Epidermal melanocyte (primary cell): Measurements from ENCODE around the gene RIGI.
"Not testable (repeated sequence)": the region's sequence is repeated elsewhere in the genome, so short reads cannot be mapped to it uniquely, and the experiment has no call there.

Experiments used
- DNase-seq: peaks from one replicate; pipeline ENCODE4 v3.0.0; 2011; ENCODE audit warnings: low spot score; ENCODE audit not compliant: insufficient read length

The RIGI gene

GRCh38 chr9:32526041-32526706 is at the start of gene RIGI:
Gene RIGI, minus strand, starts transcription at chr9:32526196. Its CDS starts 30 bp downstream, at chr9:32526166.
- peak; percentile 34 for DNase-seq

GRCh38 chr9:32574858-32575257 is 48.9 kb upstream of the RIGI start:
- no peak for DNase-seq

- DNase-seq: no peak
Measured at GRCh38 chr9:32573821-32574220, 47.8 kb upstream of the RIGI start.

- peak; percentile 91 for DNase-seq
Measured at GRCh38 chr9:32572900-32573523, 47.0 kb upstream of the RIGI start, which contains the start of gene NDUFB6. Gene NDUFB6, minus strand, starts transcription at chr9:32573159. Its CDS starts 99 bp downstream, at chr9:32573060.

- DNase-seq: peak; percentile 75
Measured at GRCh38 chr9:32571969-32572899, 46.2 kb upstream of the RIGI start.

- DNase-seq: no peak
Measured at GRCh38 chr9:32570262-32570661, 44.3 kb upstream of the RIGI start.

- no peak for DNase-seq
Measured at GRCh38 chr9:32566770-32567169, 40.8 kb upstream of the RIGI start.

- DNase-seq: no peak
Measured at GRCh38 chr9:32565967-32566366, 40.0 kb upstream of the RIGI start.

GRCh38 chr9:32558408-32558934 is 32.5 kb upstream of the RIGI start:
- DNase-seq: no peak

GRCh38 chr9:32554591-32554990 is 28.6 kb upstream of the RIGI start:
- DNase-seq: no peak

- DNase-seq: no peak
Measured at GRCh38 chr9:32554107-32554506, 28.1 kb upstream of the RIGI start.

- DNase-seq: peak; percentile 83
Measured at GRCh38 chr9:32552172-32552872, 26.3 kb upstream of the RIGI start, which contains the start of the genes SMIM27 and TOPORS. Gene SMIM27, plus strand, starts transcription at chr9:32552327. Its CDS starts 108 bp downstream, at chr9:32552435. Gene TOPORS, minus strand, starts transcription at chr9:32552586. Its CDS starts 150 bp downstream, at chr9:32552436.

GRCh38 chr9:32551276-32552051 is 25.5 kb upstream of the RIGI start:
- DNase-seq: no peak

GRCh38 chr9:32550562-32551275 is 24.7 kb upstream of the RIGI start:
- DNase-seq: peak; percentile 88

- no peak for DNase-seq
Measured at GRCh38 chr9:32550150-32550561, 24.2 kb upstream of the RIGI start.

- DNase-seq: not testable (repeated sequence)
Measured at GRCh38 chr9:32548213-32548612, 22.2 kb upstream of the RIGI start.

GRCh38 chr9:32545884-32546283 is 19.9 kb upstream of the RIGI start:
- DNase-seq: no peak

GRCh38 chr9:32543047-32543446 is 17.1 kb upstream of the RIGI start:
- DNase-seq: no peak

GRCh38 chr9:32533816-32534215 is 7.8 kb upstream of the RIGI start:
- no peak for DNase-seq
